GM18517 (cell line): Measurements from ENCODE around the gene PLA2G4A.

Experiments
- ATAC-seq: cut with Tn5 transposase; IDR thresholded peaks from one replicate; pipeline ENCODE4 v1.9.1; 2021; ENCODE audit warnings: mild to moderate bottlenecking, moderate library complexity; ENCODE audit not compliant: unreplicated experiment

Gene PLA2G4A

DNA sequence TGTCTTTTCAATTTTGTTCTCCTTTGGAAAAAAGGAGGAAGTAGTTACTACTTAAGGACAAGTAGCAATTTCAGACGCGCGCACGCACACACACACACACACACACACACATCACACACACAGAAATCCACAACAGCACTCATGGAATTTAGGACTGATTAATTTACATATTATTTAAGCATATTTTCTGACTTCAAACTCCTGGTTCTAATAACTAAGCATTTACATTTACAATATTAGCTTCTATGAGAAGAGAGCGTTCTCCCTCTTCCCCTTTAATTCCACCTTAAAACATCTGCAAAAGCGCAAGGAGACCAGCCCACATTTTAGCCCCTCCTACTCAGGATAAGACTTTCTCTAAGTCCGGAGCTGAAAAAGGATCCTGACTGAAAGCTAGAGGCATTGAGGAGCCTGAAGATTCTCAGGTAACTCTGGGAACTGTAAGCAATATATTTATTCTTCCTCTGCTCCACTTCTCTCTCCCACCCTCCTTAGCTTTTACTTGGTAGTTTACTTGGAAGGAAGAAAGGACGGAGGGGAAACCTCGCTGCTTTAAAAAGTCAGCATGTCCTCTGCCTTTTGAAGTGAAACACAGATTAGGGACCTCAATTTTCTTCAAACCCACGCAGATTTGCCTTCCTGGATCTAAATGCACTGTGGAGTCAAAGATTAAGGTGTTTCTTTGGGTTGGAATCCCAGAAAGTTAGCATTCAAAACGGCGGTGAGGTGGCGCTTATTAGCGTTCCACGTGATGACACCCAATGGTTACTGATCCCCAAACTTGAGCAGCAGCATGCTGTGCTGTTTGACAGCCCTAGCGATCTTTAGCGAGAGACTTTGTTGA is at the start of gene PLA2G4A:
PLA2G4A (plus strand) TSS at position 339 of the 844 bp plus-strand sequence. CDS start 25,406 bp downstream, outside the sequence.
- ATAC-seq, result peak; percentile 84

DNA sequence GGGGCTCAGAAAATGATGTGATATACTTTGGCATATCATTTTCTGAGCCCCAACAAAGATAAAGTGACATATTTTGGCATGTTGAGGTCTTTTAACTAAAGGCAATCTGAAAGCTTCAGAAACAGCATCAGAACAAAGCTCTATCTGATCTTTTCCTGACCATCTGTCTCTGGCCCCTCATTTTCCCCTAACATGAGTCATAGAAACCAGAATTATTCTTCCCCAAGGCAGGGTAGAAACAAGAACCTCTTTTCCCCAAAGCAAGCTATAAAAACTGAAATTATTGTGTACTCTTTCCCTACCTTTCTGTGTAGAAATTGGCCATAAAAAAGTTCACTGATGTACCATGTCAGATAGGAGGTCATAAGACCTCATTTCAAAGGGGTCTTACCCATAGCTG is 48.7 kb upstream of the PLA2G4A start:
- no peak for ATAC-seq

DNA sequence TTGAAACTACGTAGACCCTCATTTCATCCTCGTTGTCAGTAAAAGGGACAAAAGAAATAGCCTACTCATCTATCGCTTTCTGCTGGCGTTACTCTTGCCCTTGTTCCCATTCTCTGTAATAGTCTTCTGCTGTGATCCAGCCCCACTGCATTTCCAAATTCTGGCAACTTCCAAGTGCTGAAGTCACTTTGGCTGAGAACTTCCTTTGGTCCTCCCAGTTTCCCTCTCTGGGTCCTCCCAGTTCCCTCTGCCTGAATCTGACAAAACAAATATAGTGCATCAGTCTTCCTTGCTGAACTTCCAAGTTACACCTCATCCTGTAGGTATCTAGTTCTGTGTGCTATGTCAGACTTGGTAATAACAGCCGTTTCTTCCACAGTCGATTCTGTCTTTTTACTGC is 47.0 kb upstream of the PLA2G4A start:
- ATAC-seq, result no peak

- ATAC-seq, result no peak
These were observed 46.0 kb upstream of the PLA2G4A start for GRCh38 chr1:186782791-186783190.

- no peak for ATAC-seq
These were observed 45.6 kb upstream of the PLA2G4A start for GRCh38 chr1:186783193-186783592.

DNA sequence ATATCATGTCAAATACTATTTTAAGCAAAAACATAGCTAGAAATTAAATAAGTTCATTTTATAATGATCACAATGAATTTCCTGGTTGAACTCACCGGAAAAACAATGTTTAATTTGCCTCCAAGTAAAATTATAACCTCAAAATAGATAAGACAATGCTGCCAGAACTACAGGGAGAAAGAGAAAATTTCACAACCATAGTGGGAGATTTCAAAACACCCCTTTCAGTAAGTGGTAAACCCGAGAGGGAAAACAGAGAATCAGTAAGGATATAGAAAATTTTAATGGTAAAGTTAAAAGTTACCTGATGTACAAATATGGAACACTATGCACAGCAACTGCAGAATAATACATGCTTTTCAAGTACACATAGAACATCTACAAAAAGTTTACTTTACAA is 43.2 kb upstream of the PLA2G4A start:
- no peak for ATAC-seq

DNA sequence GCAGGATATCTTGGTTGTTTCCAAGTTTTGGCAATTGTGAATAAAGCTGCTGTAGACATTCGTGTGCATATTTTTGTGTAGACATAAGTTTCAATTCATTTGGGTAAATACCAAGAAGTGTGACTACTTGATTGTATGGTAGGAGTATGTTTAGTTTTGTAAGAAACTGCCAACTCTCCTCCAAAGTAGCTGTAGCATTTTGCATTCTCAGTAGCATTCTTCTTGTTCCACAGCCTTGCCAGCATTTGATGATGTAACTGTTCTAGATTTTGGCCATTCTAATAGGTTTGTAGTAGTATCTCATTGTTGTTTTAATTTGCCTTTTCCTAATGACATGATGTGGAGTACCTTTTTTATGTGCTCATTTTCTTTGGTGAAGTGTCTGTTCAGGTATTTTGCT is 38.6 kb upstream of the PLA2G4A start:
- no peak for ATAC-seq

DNA sequence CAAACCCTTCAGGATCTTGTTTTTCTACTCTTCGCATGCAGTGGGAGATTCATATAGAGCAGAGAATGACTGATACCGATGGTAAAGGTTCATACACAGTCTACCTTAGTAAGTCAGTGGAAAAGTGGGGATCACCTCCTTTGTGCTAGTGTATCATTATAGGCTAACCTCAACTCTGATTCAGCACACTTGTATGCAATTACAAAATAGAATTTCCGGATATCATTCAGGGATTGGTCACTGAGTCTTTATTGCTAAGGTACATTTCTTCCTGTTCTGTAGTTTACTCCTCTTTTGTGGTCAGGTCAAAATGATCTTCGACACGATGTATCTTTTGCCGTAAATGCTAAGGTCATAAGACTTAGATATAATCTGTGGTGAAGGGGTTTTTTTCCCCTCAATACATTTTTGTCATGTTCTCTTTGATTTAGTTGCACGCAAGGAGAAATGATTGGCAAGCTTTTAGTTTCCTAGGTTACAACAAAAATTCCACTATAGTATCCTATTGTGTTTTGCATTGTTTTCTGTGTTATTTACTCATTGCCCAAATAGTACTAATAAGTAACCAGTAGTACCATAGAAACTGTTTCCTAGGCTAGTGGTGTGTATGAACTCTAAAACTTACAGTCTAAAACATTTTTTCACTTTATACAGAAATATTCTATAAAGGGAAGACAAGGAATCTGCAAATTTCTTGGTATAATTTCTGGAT is 35.7 kb upstream of the PLA2G4A start:
- no peak for ATAC-seq

GRCh38 chr1:186793582-186793927 is 35.2 kb upstream of the PLA2G4A start:
- ATAC-seq, result no peak

GRCh38 chr1:186798960-186799688 is 29.6 kb upstream of the PLA2G4A start:
- no peak for ATAC-seq

DNA sequence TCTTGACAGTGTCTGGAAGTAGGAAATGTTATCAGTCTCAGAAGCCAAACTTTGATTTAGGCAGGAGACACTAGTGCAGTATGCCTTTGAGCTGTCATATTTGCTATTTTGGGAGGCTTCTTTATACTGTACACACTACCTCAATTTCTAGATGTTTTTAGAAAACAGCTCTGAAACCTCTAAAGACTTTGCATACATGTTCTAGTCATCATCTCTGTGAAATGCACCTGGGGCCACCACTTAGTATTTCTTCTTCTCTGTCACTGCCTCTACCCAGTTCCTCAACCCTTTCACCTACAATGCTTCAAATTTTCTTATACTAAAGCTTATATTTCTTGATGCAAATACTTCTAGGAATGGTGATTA is 29.1 kb upstream of the PLA2G4A start:
- peak; percentile 98 for ATAC-seq

DNA sequence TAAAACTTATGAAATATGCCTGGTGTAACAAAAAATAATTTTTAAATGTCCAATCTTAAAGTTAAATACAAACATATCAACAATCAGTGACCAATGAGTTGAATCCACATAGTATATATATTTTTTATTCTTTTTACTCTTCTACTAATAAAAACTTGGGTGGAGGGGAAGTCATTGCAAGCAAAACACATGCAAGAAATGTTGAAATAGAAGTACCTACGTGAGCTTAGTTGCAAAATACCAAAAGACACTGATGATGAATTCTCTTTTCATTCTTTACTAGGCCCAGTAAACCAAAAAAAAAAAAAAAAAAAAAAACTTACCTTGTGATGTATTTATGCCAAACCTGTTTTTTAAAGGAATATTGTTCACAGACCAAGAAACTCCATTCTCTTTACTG is 26.4 kb upstream of the PLA2G4A start:
- ATAC-seq, result no peak

- no peak for ATAC-seq
These were observed 24.1 kb upstream of the PLA2G4A start for GRCh38 chr1:186804679-186805078.

- ATAC-seq, result no peak
These were observed 22.3 kb upstream of the PLA2G4A start for GRCh38 chr1:186806477-186806876.

GRCh38 chr1:186807163-186807562 is 21.6 kb upstream of the PLA2G4A start:
- no peak for ATAC-seq

DNA sequence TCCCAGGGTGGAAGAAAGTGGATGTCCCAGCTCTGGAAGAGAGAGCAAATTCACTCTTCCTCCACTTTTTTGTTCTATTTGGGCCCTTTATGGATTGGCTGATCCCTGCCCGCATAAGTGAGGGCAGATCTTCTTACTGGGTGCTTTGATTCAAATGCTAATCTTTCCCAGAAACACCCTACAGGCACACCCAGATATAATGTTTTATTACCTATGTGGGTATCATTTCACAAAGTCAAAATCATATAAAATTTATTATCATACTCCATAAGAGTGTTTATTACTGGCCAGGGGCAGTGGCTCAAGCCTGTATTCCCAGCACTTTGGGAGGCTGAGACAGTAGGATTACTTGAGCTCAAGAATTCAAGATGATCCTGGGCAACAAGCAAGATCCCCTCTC is 16.9 kb upstream of the PLA2G4A start:
- no peak for ATAC-seq

- no peak for ATAC-seq
These were observed 16.2 kb upstream of the PLA2G4A start for GRCh38 chr1:186812570-186812969.

DNA sequence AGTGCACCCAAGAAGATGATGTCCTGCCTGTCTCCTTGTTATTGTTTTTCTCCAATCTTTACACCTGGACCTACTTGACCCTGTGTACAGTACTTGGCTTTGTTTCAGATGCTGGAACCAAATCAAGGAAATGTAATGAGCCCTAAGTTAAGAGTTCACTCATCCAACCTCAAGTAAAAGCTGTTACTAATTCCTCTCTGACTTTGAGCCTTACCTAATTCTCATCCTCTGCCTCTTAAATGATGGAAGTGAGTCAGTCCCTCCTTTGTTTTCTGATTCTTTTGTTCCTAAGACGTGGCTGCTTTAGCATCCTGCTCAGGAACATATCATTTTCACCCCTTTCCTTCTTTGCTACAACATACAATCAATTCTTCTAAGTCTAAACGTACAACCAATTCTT is 15.3 kb upstream of the PLA2G4A start:
- no peak for ATAC-seq

DNA sequence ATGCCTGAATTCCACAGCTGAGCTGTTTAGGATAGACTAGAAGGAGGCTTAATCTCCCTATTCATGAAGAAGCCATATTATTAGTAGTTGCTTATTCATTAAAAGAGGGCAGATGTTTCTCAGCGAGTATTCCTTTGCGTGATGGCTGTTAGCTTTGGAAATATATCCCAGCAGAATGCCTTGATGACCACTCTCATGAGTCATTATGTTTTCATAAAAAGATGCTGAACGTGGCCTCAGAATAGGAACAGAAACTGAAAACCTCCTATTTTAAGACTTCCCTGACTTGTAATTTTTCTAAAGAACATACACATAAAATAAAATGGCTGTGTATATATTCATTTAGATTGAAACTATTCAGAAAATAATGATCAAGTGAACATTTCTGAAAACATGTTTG is 9.6 kb upstream of the PLA2G4A start:
- peak; percentile 85 for ATAC-seq

GRCh38 chr1:186819563-186819962 is 9.2 kb upstream of the PLA2G4A start:
- ATAC-seq, result peak; percentile 35

DNA sequence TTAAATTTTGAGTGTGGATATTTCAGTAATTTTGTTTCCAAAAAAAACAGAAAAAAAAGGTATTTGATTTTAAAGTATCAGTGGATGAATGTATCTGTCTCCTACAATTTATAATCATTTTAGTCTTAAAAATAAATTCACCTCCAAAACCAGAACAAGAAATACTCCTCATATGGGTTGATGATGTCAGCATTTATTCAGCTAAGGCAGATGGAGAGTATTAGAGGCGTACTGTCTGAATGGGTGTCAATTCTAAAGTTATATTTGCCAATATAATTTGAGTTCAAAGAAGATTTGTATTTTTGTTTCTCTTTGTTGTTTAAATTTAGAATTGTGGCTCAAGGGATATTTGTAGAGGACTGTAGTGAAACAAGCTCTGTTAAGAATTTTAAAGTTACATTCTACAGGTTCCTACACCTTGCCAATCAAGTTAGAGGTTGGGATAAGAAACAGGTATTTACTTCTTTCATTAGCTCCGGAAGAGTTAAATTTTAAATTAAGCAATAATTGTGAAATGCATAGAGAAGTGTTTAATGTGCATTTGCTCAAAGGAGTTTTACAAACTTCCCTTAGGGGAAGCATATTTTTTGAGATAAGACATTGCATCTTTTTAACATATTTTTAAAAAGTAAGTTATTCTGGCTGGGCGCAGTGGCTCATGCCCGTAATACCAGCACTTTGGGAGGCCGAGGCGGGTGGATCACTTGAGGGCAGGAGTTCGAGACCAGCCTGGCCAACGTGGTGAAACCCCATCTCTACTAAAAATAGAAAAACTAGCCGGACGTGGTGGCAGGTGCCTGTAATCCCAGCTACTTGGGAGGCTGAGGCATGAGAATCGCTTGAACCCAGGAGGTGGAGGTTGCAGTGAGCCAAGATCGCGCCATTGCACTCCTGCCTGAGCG is 1.2 kb downstream of the PLA2G4A start:
- ATAC-seq, result peak; percentile 24
